ENCODE measurements around the gene NDE1. TPM values are rescaled to one million over a fixed set of nuclear protein-coding genes. Genes with fewer than 3 reads are reported as not detected.

NDE1 gene
- total RNA-seq, 4 donors from 2014 or later: 46.1 to 94.9 (median 70.1) TPM

DNA sequence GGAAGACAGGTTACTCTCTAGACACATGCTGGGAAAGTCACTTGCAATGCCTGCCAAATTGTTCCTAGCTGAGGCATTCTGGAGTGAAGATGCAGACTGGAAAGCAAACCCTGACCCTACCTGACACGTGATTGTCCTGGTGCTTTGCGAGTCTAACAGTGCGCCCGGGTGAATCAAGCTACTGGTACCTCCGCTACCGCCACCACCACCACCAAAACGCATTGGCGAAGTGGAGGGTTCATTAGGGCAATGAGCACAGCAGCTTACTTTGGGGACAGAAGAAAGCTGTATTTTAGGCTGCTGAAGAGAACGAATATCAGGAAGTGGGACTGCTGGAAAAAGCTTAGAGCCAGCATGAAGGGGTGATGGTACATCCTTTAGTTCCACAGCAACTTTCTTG lies 14.1 kb upstream of the NDE1 start:
- Histone ChIP-seq H3K9me3 (no peaks in the 10 kb centered on the region), H3K27ac (replicated peaks in 1 of 4) (no peak overlapping the region), H3K36me3 (peaks cover 51 to 89% (median 81%) of the 10 kb centered on the region in 4 donors), H3K4me1 (peaks cover 0 to 12% (median 6%) of the 10 kb centered on the region in 4 donors), H3K4me3 (no peak overlapping the region), H3K27me3 (no peaks in the 10 kb centered on the region)
- intact Hi-C loops (cut with DNase I): no loop called here
- DNase-seq (ENCODE audit: extremely low spot score): no peak
- WGBS: 95% methylated on average over 9 of the region's 9 CpGs
- TF ChIP-seq EP300 (IDR thresholded peaks at IDR 0.05) (no peak), POLR2AphosphoS5 (IDR thresholded peaks at IDR 0.05) (no peak), POLR2A (IDR thresholded peaks at IDR 0.05; ENCODE audit: low read depth) (no peak), CTCF (IDR thresholded peaks at IDR 0.05) (no peak)

DNA sequence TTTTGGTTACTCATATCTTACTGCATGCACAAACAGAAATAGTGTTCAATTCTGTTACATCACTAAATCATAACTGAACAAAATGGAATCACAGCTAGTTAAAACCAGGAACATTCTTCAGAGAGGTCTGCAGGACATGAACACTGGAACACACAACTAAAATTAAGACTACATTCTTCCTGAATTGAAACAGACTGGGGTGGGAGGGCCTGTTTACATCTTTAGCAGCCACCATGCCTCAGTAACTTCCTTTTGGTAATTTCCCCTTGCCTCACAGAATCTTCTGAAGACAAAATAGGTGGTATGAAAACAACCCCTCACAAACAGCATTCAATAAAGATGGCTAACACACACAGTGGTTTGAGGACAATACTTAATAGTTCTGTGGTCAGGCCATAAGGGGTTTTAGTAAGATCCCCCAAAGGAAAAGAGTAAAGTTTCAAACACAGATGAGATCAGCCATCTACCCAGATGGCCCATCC lies 13.6 kb upstream of the NDE1 start:
- Histone ChIP-seq H3K4me1 (peaks cover 5 to 16% (median 11%) of the 10 kb centered on the region in 4 donors), H3K27ac (replicated peaks in 1 of 4) (no peak overlapping the region), H3K36me3 (peaks cover 46 to 84% (median 76%) of the 10 kb centered on the region in 4 donors), H3K4me3 (no peak overlapping the region), H3K27me3 (no peaks in the 10 kb centered on the region), H3K9me3 (no peaks in the 10 kb centered on the region)
- intact Hi-C loops (cut with DNase I): no loop called here
- TF ChIP-seq POLR2AphosphoS5 (IDR thresholded peaks at IDR 0.05): no peak
- no peak for TF ChIP-seq CTCF (IDR thresholded peaks at IDR 0.05)
- no peak for TF ChIP-seq POLR2A (IDR thresholded peaks at IDR 0.05; ENCODE audit: low read depth)
- TF ChIP-seq EP300 (IDR thresholded peaks at IDR 0.05): no peak
- no peak for DNase-seq (ENCODE audit: extremely low spot score)

GRCh38 chr16:15639061-15639568 lies 10.9 kb upstream of the NDE1 start:
- Histone ChIP-seq H3K27me3 (no peaks in the 10 kb centered on the region), H3K27ac (replicated peaks in 1 of 4) (no peak overlapping the region), H3K4me3 (no peak overlapping the region), H3K4me1 (peaks cover 18 to 30% (median 26%) of the 10 kb centered on the region in 4 donors), H3K36me3 (peaks cover 35 to 57% (median 52%) of the 10 kb centered on the region in 4 donors), H3K9me3 (no peaks in the 10 kb centered on the region)
- 90% methylated on average over 11 of the region's 11 CpGs for WGBS
- intact Hi-C loops (cut with DNase I): no loop called here
- DNase-seq (ENCODE audit: extremely low spot score): no peak
- no peak for TF ChIP-seq POLR2AphosphoS5 (IDR thresholded peaks at IDR 0.05)
- TF ChIP-seq EP300 (IDR thresholded peaks at IDR 0.05): no peak
- TF ChIP-seq CTCF (IDR thresholded peaks at IDR 0.05): no peak
- no peak for TF ChIP-seq POLR2A (IDR thresholded peaks at IDR 0.05; ENCODE audit: low read depth)

DNA sequence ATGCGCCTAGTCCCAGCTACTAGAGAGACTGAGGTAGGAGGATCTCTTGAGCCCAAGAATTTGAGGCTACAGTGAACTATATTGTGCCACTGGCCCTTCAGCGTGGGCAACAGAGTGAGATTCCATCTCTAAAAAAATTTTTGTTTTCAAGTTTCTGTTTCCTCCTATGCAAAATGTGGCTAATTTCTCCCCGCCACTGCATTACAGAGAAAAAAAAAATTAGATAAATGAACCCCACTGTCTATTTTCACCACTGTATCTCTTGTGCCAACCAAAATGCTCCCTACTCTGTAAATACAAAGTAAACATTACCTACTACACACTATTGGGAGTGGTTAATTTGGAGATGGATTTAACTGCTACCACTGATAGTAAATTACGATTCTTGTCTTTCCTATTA lies 9.1 kb upstream of the NDE1 start:
- TF ChIP-seq POLR2AphosphoS5 (IDR thresholded peaks at IDR 0.05): no peak
- TF ChIP-seq CTCF (IDR thresholded peaks at IDR 0.05): no peak
- no peak for TF ChIP-seq EP300 (IDR thresholded peaks at IDR 0.05)
- no peak for TF ChIP-seq POLR2A (IDR thresholded peaks at IDR 0.05; ENCODE audit: low read depth)
- Histone ChIP-seq H3K27ac (replicated peaks in 1 of 4) (no peak overlapping the region), H3K27me3 (peaks cover 0 to 4% (median 0%) of the 10 kb centered on the region in 4 donors), H3K4me3 (no peak overlapping the region), H3K9me3 (no peaks in the 10 kb centered on the region), H3K36me3 (peaks cover 26 to 39% (median 33%) of the 10 kb centered on the region in 4 donors), H3K4me1 (peaks cover 18 to 32% (median 28%) of the 10 kb centered on the region in 4 donors)
- DNase-seq (ENCODE audit: extremely low spot score): no peak
- intact Hi-C loops (cut with DNase I): no loop called here
- WGBS: 82% methylated on average over 4 of the region's 4 CpGs

All from esophagus muscularis mucosa (tissue), 4 donors.